IMR-90 (cell line): Measurements from ENCODE around the gene TNFRSF4. TPM values are rescaled to one million over a fixed set of nuclear protein-coding genes. Genes with fewer than 3 reads are reported as not detected.

Experiments used
- ATAC-seq: fragments of 200-7000 bp; cut with Tn5 transposase; 2 replicates; pipeline ENCODE4 v1.9.1; 2020; ENCODE audit warnings: low read depth, mild to moderate bottlenecking, moderate library complexity
- BruUV-seq: library from RNA; stranded (reverse); fragments of 400-500 nt; replicated peaks from 2 replicates; lab custom pipeline; 2021; lab: Mats Ljungman, UMichigan
- CTCF ChIA-PET: fragments of 300-600 bp; formaldehyde crosslinking; extraction: SDS; loops from one replicate; lab custom pipeline; 2021; ENCODE audit warnings: antibody characterized with exemption; lab: Yijun Ruan, JAX
- POLR2A ChIA-PET: fragments of 300-600 bp; sonication (Branson Sonifier 250); formaldehyde crosslinking; loops from one replicate; lab custom pipeline; 2022; ENCODE audit warnings: antibody characterized with exemption; ENCODE audit not compliant: unreplicated experiment; lab: Charles Lee
- DNase-seq: peaks from one replicate; pipeline ENCODE4 v3.0.0; 2013
- H2AFZ ChIP-seq: replicated peaks from 2 replicates; pipeline ENCODE3; 2013; ENCODE audit warnings: low read length, mild to moderate bottlenecking; ENCODE audit not compliant: poor library complexity
- H2AK5ac ChIP-seq: 2 replicates; pipeline ENCODE4 v1.6.1; 2013; ENCODE audit warnings: low read depth, low read length, inconsistent platforms
- H2AK9ac ChIP-seq: replicated peaks from 2 replicates; pipeline ENCODE3; 2013; ENCODE audit warnings: mild to moderate bottlenecking, low read depth, low read length, moderate library complexity; ENCODE audit not compliant: poor library complexity
- H2BK120ac ChIP-seq: 2 replicates; pipeline ENCODE4 v1.6.1; 2013; ENCODE audit warnings: low read depth, low read length, inconsistent platforms
- H2BK15ac ChIP-seq: 3 replicates; pipeline ENCODE4 v1.6.1; 2013; ENCODE audit warnings: low read depth, low read length, inconsistent platforms
- H2BK20ac ChIP-seq: 2 replicates; pipeline ENCODE4 v1.6.1; 2013; ENCODE audit warnings: low read depth, mild to moderate bottlenecking, inconsistent platforms, low read length, moderate library complexity
- H2BK5ac ChIP-seq: 2 replicates; pipeline ENCODE4 v1.6.1; 2013; ENCODE audit warnings: mild to moderate bottlenecking, low read depth, low read length, inconsistent platforms; ENCODE audit not compliant: poor library complexity, severe bottlenecking
- H3K14ac ChIP-seq: replicated peaks from 2 replicates; pipeline ENCODE4 v1.6.1; 2013; ENCODE audit warnings: low read depth, low read length, inconsistent platforms
- H3K18ac ChIP-seq: 2 replicates; pipeline ENCODE4 v1.6.1; 2013; ENCODE audit warnings: low read depth, low read length, control low read depth
- H3K23ac ChIP-seq: 2 replicates; pipeline ENCODE4 v1.6.1; 2013; ENCODE audit warnings: low read depth, low read length, inconsistent platforms
- H3K27ac ChIP-seq: 2 replicates; pipeline ENCODE4 v1.5.1; 2013; ENCODE audit warnings: mild to moderate bottlenecking, control low read depth, low read length; ENCODE audit not compliant: insufficient read depth
- H3K27me3 ChIP-seq: 2 replicates; pipeline ENCODE4 v1.6.1; 2013; ENCODE audit warnings: low read length; ENCODE audit not compliant: control insufficient read depth, insufficient read depth
- H3K36me3 ChIP-seq: 2 replicates; pipeline ENCODE4 v1.6.1; 2013; ENCODE audit warnings: low read length, mixed read lengths; ENCODE audit not compliant: control insufficient read depth, insufficient read depth
- H3K4ac ChIP-seq: 2 replicates; pipeline ENCODE4 v1.6.1; 2013; ENCODE audit warnings: low read depth, low read length, inconsistent platforms
- H3K4me1 ChIP-seq: 2 replicates; pipeline ENCODE4 v1.6.1; 2013; ENCODE audit warnings: low read length, mixed read lengths; ENCODE audit not compliant: control insufficient read depth, insufficient read depth
- H3K4me2 ChIP-seq: 2 replicates; pipeline ENCODE4 v1.6.1; 2013; ENCODE audit warnings: low read depth, mild to moderate bottlenecking, control low read depth, low read length, moderate library complexity
- H3K4me3 ChIP-seq: 2 replicates; pipeline ENCODE4 v1.5.1; 2013; ENCODE audit warnings: low read depth, mild to moderate bottlenecking, control low read depth, low read length, moderate library complexity; ENCODE audit not compliant: insufficient read depth
- H3K56ac ChIP-seq: 2 replicates; pipeline ENCODE4 v1.6.1; 2013; ENCODE audit warnings: low read length, inconsistent platforms; ENCODE audit not compliant: insufficient read depth; ENCODE audit errors: extremely low read depth
- H3K79me1 ChIP-seq, 2 experiments: 2 replicates each; pipeline ENCODE4 v1.6.1; 2013; ENCODE audit warnings: low read length in 2 of 2, inconsistent platforms in 1 of 2, low read depth in 1 of 2
- H3K9ac ChIP-seq: 2 replicates; pipeline ENCODE4 v1.6.1; 2013; ENCODE audit warnings: low read depth, low read length, control low read depth
- H3K9me1 ChIP-seq: 2 replicates; pipeline ENCODE4 v1.6.1; 2013; ENCODE audit warnings: low read length, inconsistent platforms; ENCODE audit not compliant: insufficient read depth
- H3K9me3 ChIP-seq: 2 replicates; pipeline ENCODE4 v1.6.1; 2013; ENCODE audit warnings: low read length; ENCODE audit not compliant: control insufficient read depth, insufficient read depth
- H4K20me1 ChIP-seq: 2 replicates; pipeline ENCODE4 v1.6.1; 2013; ENCODE audit warnings: low read length, inconsistent platforms; ENCODE audit not compliant: insufficient read depth
- H4K5ac ChIP-seq: 2 replicates; pipeline ENCODE4 v1.6.1; 2013; ENCODE audit warnings: mild to moderate bottlenecking, low read depth, low read length, control low read depth
- H4K8ac ChIP-seq, 2 experiments: 2 replicates each; pipeline ENCODE4 v1.6.1; 2013; ENCODE audit warnings: low read depth in 2 of 2, low read length in 2 of 2, control low read depth in 1 of 2, inconsistent platforms in 1 of 2
- H4K91ac ChIP-seq: 2 replicates; pipeline ENCODE4 v1.6.1; 2013; ENCODE audit warnings: low read depth, low read length, inconsistent platforms; ENCODE audit not compliant: insufficient read depth
- BHLHE40 ChIP-seq: fragments of 150-350 bp; IDR thresholded peaks from 2 replicates; pipeline ENCODE4 v1.6.1; 2016; ENCODE audit warnings: mild to moderate bottlenecking, low read depth, low read length
- CTCF ChIP-seq: conservative IDR thresholded peaks from 2 replicates; pipeline ENCODE4 v1.5.1; 2012; ENCODE audit warnings: mild to moderate bottlenecking, low read depth, low read length, improper control_type of control experiment
- MAFK ChIP-seq: IDR thresholded peaks from 2 replicates; pipeline ENCODE4 v1.6.1; 2012; ENCODE audit warnings: low read depth, low read length, improper control_type of control experiment
- MXI1 ChIP-seq: IDR thresholded peaks from 2 replicates; pipeline ENCODE4 v1.6.1; 2012; ENCODE audit warnings: low read depth, mild to moderate bottlenecking, low read length, moderate library complexity, borderline replicate concordance
- NFE2L2 ChIP-seq: fragments of 150-350 bp; IDR thresholded peaks from 2 replicates; pipeline ENCODE4 v1.6.1; 2016; ENCODE audit warnings: low read depth, mild to moderate bottlenecking, low read length
- WGBS, 2 experiments: methylation state at CpG; one replicate each; pipeline versions ENCODE4 v1.1.5 to v1.1.7; 2013; ENCODE audit warnings: missing lambda C conversion rate in 2 of 2; ENCODE audit not compliant: insufficient read length in 1 of 2; ENCODE audit errors: extremely low coverage in 2 of 2; 5-methylcytosine and 5-hydroxymethylcytosine counted together
- dilution Hi-C: fragments of 300-500 bp; cut with HindIII; formaldehyde crosslinking; loops from one replicate; pipeline ENCODE4 v1.14.3; 2018; ENCODE audit warnings: low sequenced_read_pairs; ENCODE audit not compliant: unreplicated experiment
- in situ Hi-C: fragments of 300-500 bp; cut with MboI; formaldehyde crosslinking; loops from 3 replicates; pipeline ENCODE4 v1.14.3; 2019; ENCODE audit warnings: low sequenced_read_pairs, inconsistent platforms, mixed read lengths
- intact Hi-C: fragments of 100-400 bp; cut with micrococcal nuclease; formaldehyde crosslinking; loops from 2 replicates; pipeline ENCODE4 v1.10.0; 2022
- polyA plus RNA-seq, 3 experiments: library from polyadenylated mRNA; depleted of rRNA; stranded (reverse); fragments of >200 nt; gene quantifications; 2 replicates each; pipeline ENCODE4 v1.2.3, GENCODE V29; 2012; ENCODE audit warnings: low replicate concordance in 1 of 3
- total RNA-seq: library from RNA; depleted of rRNA; stranded (reverse); fragments of >200 nt; gene quantifications from 2 replicates; pipeline ENCODE4 v1.2.3, GENCODE V29; 2012

TNFRSF4 gene
- total and polyA plus RNA-seq, 2 of the 4 experiments (the other 2 are of a cell fraction), result 0.15 TPM; not detected in 1

GRCh38 chr1:1175221-1176062 lies 38.5 kb downstream of the TNFRSF4 start:
- Histone ChIP-seq H3K36me3 (no peaks in the 10 kb centered on the region), H3K9me1 (no peaks in the 10 kb centered on the region), H3K4me3 (no peak overlapping the region), H2AK9ac (no peak overlapping the region), H2AK5ac (no peak overlapping the region), H2BK20ac (no peak overlapping the region), H3K23ac (no peak overlapping the region), H3K9ac (no peak overlapping the region), H2BK15ac (no peak overlapping the region), H3K4me1 (no peaks in the 10 kb centered on the region), H3K9me3 (peaks cover 6% of the 10 kb centered on the region), H4K5ac (no peak overlapping the region), H2AFZ (no peak overlapping the region), H3K4ac (no peak overlapping the region), H4K91ac (no peak overlapping the region), H3K4me2 (no peak overlapping the region), H3K27ac (no peak overlapping the region), H3K56ac (no peak overlapping the region), H2BK120ac (no peak overlapping the region), H4K8ac (no peak overlapping the region), H3K18ac (no peak overlapping the region), H3K14ac (no peak overlapping the region), H3K27me3 (peaks cover 63% of the 10 kb centered on the region), H2BK5ac (no peak overlapping the region), H3K79me1 (no peaks in the 10 kb centered on the region), H4K20me1 (no peaks in the 10 kb centered on the region; the same call in 1 of the 2 replicates)
- in situ Hi-C loops (no loop called here), intact Hi-C loops (no loop called here), dilution Hi-C loops (no loop called here)
- BruUV-seq, result no TSS peak
- no peak for ATAC-seq
- ChIA-PET CTCF (no interaction called here), POLR2A (no interaction called here)
- no peak for DNase-seq
- TF ChIP-seq CTCF, result no peak
- no peak for TF ChIP-seq MAFK
- TF ChIP-seq BHLHE40, result no peak
- TF ChIP-seq MXI1, result no peak
- no peak for TF ChIP-seq NFE2L2
- WGBS, 2 experiments, result 80% methylated on average over 14 of the region's 29 CpGs; no CpG with 5 or more reads in 1 of the 2 experiments
